HUES64 (cell line): ENCODE data around the gene CACNA1C.

Experiments used
- H3K27ac ChIP-seq: 2 replicates; pipeline ENCODE4 v1.7.0; 2013; ENCODE audit warnings: low read depth, low read length, inconsistent platforms
- H3K27me3 ChIP-seq: 2 replicates; pipeline ENCODE4 v1.6.1; 2013; ENCODE audit warnings: mild to moderate bottlenecking, low read length; ENCODE audit not compliant: insufficient read depth
- H3K36me3 ChIP-seq: 2 replicates; pipeline ENCODE4 v1.6.1; 2013; ENCODE audit warnings: mild to moderate bottlenecking, low read length; ENCODE audit not compliant: insufficient read depth
- H3K4me1 ChIP-seq: 2 replicates; pipeline ENCODE4 v1.6.1; 2013; ENCODE audit warnings: mild to moderate bottlenecking, low read length, moderate library complexity; ENCODE audit not compliant: insufficient read depth
- H3K4me3 ChIP-seq: 2 replicates; pipeline ENCODE4 v1.5.1; 2013; ENCODE audit warnings: mild to moderate bottlenecking, low read length, moderate library complexity
- H3K9ac ChIP-seq: 2 replicates; pipeline ENCODE4 v1.6.1; 2013; ENCODE audit warnings: mild to moderate bottlenecking, low read depth, low read length
- H3K9me3 ChIP-seq: 2 replicates; pipeline ENCODE4 v1.6.1; 2013; ENCODE audit warnings: low read depth, low read length; ENCODE audit not compliant: insufficient read depth
- WGBS: fragments of 150-250, 120-280 bp; methylation state at CpG from one replicate; pipeline ENCODE4 v1.1.7; 2013; ENCODE audit warnings: missing lambda C conversion rate; 5-methylcytosine and 5-hydroxymethylcytosine counted together

CACNA1C gene

GRCh38 chr12:2057041-2057794 is 4.4 kb downstream of the CACNA1C start:
- Histone ChIP-seq H3K4me3 (no peak overlapping the region), H3K27ac (no peak overlapping the region), H3K9ac (no peak overlapping the region), H3K9me3 (no peaks in the 10 kb centered on the region), H3K36me3 (no peaks in the 10 kb centered on the region), H3K27me3 (peaks cover 43% of the 10 kb centered on the region), H3K4me1 (no peaks in the 10 kb centered on the region)
- WGBS: 65% methylated on average over 21 of the region's 21 CpGs

GRCh38 chr12:2057795-2058408 is 5.1 kb downstream of the CACNA1C start:
- Histone ChIP-seq H3K27me3 (peaks cover 41% of the 10 kb centered on the region), H3K9me3 (no peaks in the 10 kb centered on the region), H3K4me3 (no peak overlapping the region), H3K36me3 (no peaks in the 10 kb centered on the region), H3K27ac (no peak overlapping the region), H3K9ac (no peak overlapping the region), H3K4me1 (no peaks in the 10 kb centered on the region)
- WGBS: 88% methylated on average over 8 of the region's 8 CpGs

GRCh38 chr12:2058837-2059236 is 6.0 kb downstream of the CACNA1C start:
- no peaks in the 10 kb centered on the region for H3K4me1 ChIP-seq
- no peak overlapping the region for H3K27ac ChIP-seq
- no peaks in the 10 kb centered on the region for H3K36me3 ChIP-seq
- H3K9me3 ChIP-seq: no peaks in the 10 kb centered on the region
- no peak overlapping the region for H3K9ac ChIP-seq
- WGBS: 83% methylated on average over 6 of the region's 6 CpGs
- H3K4me3 ChIP-seq: no peak overlapping the region
- H3K27me3 ChIP-seq: peaks cover 32% of the 10 kb centered on the region

- H3K4me1 ChIP-seq: 0 out of 2 replicates have a peak, but pooled peaks cover 4% of the 10 kb centered on the region
- 92% methylated on average over 6 of the region's 6 CpGs for WGBS
Measured at GRCh38 chr12:2061402-2061801, 8.6 kb downstream of the CACNA1C start.

GRCh38 chr12:2064071-2064507 is 11.3 kb downstream of the CACNA1C start:
- no peak overlapping the region for H3K4me3 ChIP-seq
- no peaks in the 10 kb centered on the region for H3K27me3 ChIP-seq
- no peaks in the 10 kb centered on the region for H3K36me3 ChIP-seq
- 89% methylated on average over 5 of the region's 5 CpGs for WGBS
- H3K9me3 ChIP-seq: 0 out of 2 replicates have a peak, but pooled peaks cover under 1% of the 10 kb centered on the region
- no peak overlapping the region for H3K27ac ChIP-seq
- no peak overlapping the region for H3K9ac ChIP-seq
- H3K4me1 ChIP-seq: 0 out of 2 replicates have a peak, but pooled peaks cover 4% of the 10 kb centered on the region

More at GRCh38 chr12:2061402-2061801, 8.6 kb downstream of the CACNA1C start:
- H3K27ac ChIP-seq: no peak overlapping the region
- no peaks in the 10 kb centered on the region for H3K9me3 ChIP-seq
- no peaks in the 10 kb centered on the region for H3K36me3 ChIP-seq
- H3K4me3 ChIP-seq: no peak overlapping the region
- no peak overlapping the region for H3K9ac ChIP-seq
- H3K27me3 ChIP-seq: peaks cover 7% of the 10 kb centered on the region

GRCh38 chr12:2068653-2069052 is 15.9 kb downstream of the CACNA1C start:
- 92% methylated on average over 6 of the region's 6 CpGs for WGBS
- Histone ChIP-seq H3K27ac (no peak overlapping the region), H3K36me3 (no peaks in the 10 kb centered on the region), H3K27me3 (no peaks in the 10 kb centered on the region), H3K4me3 (no peak overlapping the region), H3K9me3 (0 out of 2 replicates have a peak, but pooled peaks cover 14% of the 10 kb centered on the region), H3K9ac (no peak overlapping the region), H3K4me1 (0 out of 2 replicates have a peak, but pooled peaks cover 4% of the 10 kb centered on the region)

- Histone ChIP-seq H3K9ac (no peak overlapping the region), H3K27ac (no peak overlapping the region), H3K9me3 (0 out of 2 replicates have a peak, but pooled peaks cover 14% of the 10 kb centered on the region), H3K36me3 (no peaks in the 10 kb centered on the region), H3K4me1 (no peaks in the 10 kb centered on the region), H3K27me3 (no peaks in the 10 kb centered on the region), H3K4me3 (no peak overlapping the region)
- 90% methylated on average over 1 of the region's 2 CpGs for WGBS
Measured at GRCh38 chr12:2070440-2071045, 17.8 kb downstream of the CACNA1C start.

GRCh38 chr12:2074792-2075191 is 22.0 kb downstream of the CACNA1C start:
- Histone ChIP-seq H3K36me3 (no peaks in the 10 kb centered on the region), H3K9me3 (0 out of 2 replicates have a peak, but pooled peaks cover 8% of the 10 kb centered on the region), H3K4me1 (no peaks in the 10 kb centered on the region), H3K27ac (no peak overlapping the region), H3K9ac (no peak overlapping the region), H3K27me3 (no peaks in the 10 kb centered on the region), H3K4me3 (no peak overlapping the region)
- 96% methylated on average over 4 of the region's 4 CpGs for WGBS

GRCh38 chr12:2075508-2076195 is 22.9 kb downstream of the CACNA1C start:
- 91% methylated on average over 9 of the region's 9 CpGs for WGBS
- Histone ChIP-seq H3K27me3 (no peaks in the 10 kb centered on the region), H3K4me3 (no peak overlapping the region), H3K9me3 (0 out of 2 replicates have a peak, but pooled peaks cover under 1% of the 10 kb centered on the region), H3K27ac (no peak overlapping the region), H3K36me3 (no peaks in the 10 kb centered on the region), H3K4me1 (no peaks in the 10 kb centered on the region), H3K9ac (no peak overlapping the region)

GRCh38 chr12:2076196-2076570 is 23.4 kb downstream of the CACNA1C start:
- H3K27me3 ChIP-seq: no peaks in the 10 kb centered on the region
- H3K27ac ChIP-seq: no peak overlapping the region
- H3K4me3 ChIP-seq: no peak overlapping the region
- H3K4me1 ChIP-seq: no peaks in the 10 kb centered on the region
- H3K9me3 ChIP-seq: 0 out of 2 replicates have a peak, but pooled peaks cover 3% of the 10 kb centered on the region
- H3K36me3 ChIP-seq: no peaks in the 10 kb centered on the region
- WGBS: 86% methylated on average over 9 of the region's 9 CpGs
- H3K9ac ChIP-seq: no peak overlapping the region
